Stromal cell of bone marrow (primary cell): Measurements from ENCODE around the gene SPATA13.

Source experiments
- DNase-seq: peaks from one replicate; pipeline ENCODE4 v3.0.0-alpha.2; 2012; ENCODE audit warnings: low read depth

SPATA13 gene

GRCh38 chr13:24141333-24141910 is 19.1 kb upstream of the SPATA13 start:
- no peak for DNase-seq

- DNase-seq, result no peak
These were observed 18.1 kb upstream of the SPATA13 start for GRCh38 chr13:24142453-24142852.

GRCh38 chr13:24142886-24143285 is 17.6 kb upstream of the SPATA13 start:
- no peak for DNase-seq

GRCh38 chr13:24145240-24145639 is 15.3 kb upstream of the SPATA13 start:
- no peak for DNase-seq

- no peak for DNase-seq
These were observed 14.8 kb upstream of the SPATA13 start for GRCh38 chr13:24145674-24146073.

GRCh38 chr13:24146961-24147569 is 13.5 kb upstream of the SPATA13 start:
- no peak for DNase-seq

- DNase-seq, result no peak
These were observed 13.0 kb upstream of the SPATA13 start for GRCh38 chr13:24147570-24147963.

- peak; percentile 94 for DNase-seq
These were observed 11.9 kb upstream of the SPATA13 start for GRCh38 chr13:24148414-24149235.

- DNase-seq, result no peak
These were observed 11.1 kb upstream of the SPATA13 start for GRCh38 chr13:24149246-24150032.

GRCh38 chr13:24150572-24150971 is 9.9 kb upstream of the SPATA13 start:
- DNase-seq, result no peak

GRCh38 chr13:24151864-24152263 is 8.7 kb upstream of the SPATA13 start:
- DNase-seq, result no peak

- no peak for DNase-seq
These were observed 8.0 kb upstream of the SPATA13 start for GRCh38 chr13:24152292-24153214.

GRCh38 chr13:24153347-24153746 is 7.2 kb upstream of the SPATA13 start:
- no peak for DNase-seq

- DNase-seq, result no peak
These were observed 6.4 kb upstream of the SPATA13 start for GRCh38 chr13:24153979-24154701.

GRCh38 chr13:24159357-24159756 is 1.2 kb upstream of the SPATA13 start:
- DNase-seq, result no peak

GRCh38 chr13:24161010-24161775 is 673 bp downstream of the SPATA13 start:
- no peak for DNase-seq

- DNase-seq, result no peak
These were observed 1.5 kb downstream of the SPATA13 start for GRCh38 chr13:24161980-24162525.

- no peak for DNase-seq
These were observed 2.1 kb downstream of the SPATA13 start for GRCh38 chr13:24162604-24163003.

GRCh38 chr13:24165746-24166145 is 5.2 kb downstream of the SPATA13 start:
- no peak for DNase-seq

- DNase-seq, result no peak
These were observed 6.0 kb downstream of the SPATA13 start for GRCh38 chr13:24166561-24166960.
